RWPE2 (cell line): ENCODE measurements around the gene RANBP9.

Source experiments
- ATAC-seq: fragments of 200-7000 bp; cut with Tn5 transposase; 3 replicates; pipeline ENCODE4 v1.9.1; 2021; ENCODE audit warnings: low read depth
- DNase-seq: peaks from one replicate; pipeline ENCODE4 v3.0.0-alpha.2; 2020; ENCODE audit warnings: low spot score
- H3K27ac ChIP-seq: fragments of 450-650 bp; 2 replicates; pipeline ENCODE4 v1.5.1; 2017; ENCODE audit warnings: mild to moderate bottlenecking; ENCODE audit not compliant: poor library complexity, severe bottlenecking
- H3K27me3 ChIP-seq: fragments of 250-450 bp; sonication (Bioruptor Pico); 2 replicates; pipeline ENCODE4 v1.5.1; 2021; ENCODE audit warnings: mild to moderate bottlenecking, moderate library complexity; ENCODE audit not compliant: insufficient read depth, poor library complexity, severe bottlenecking
- H3K36me3 ChIP-seq: fragments of 250-450 bp; sonication (Bioruptor Pico); 2 replicates; pipeline ENCODE4 v1.5.1; 2020; ENCODE audit warnings: low read depth, mild to moderate bottlenecking, moderate library complexity
- H3K4me1 ChIP-seq: fragments of 250-450 bp; sonication (Bioruptor Pico); 2 replicates; pipeline ENCODE4 v1.5.1; 2021; ENCODE audit warnings: mild to moderate bottlenecking, moderate library complexity; ENCODE audit not compliant: insufficient read depth, poor library complexity, severe bottlenecking
- H3K4me3 ChIP-seq: fragments of 250-450 bp; sonication (Bioruptor Pico); 2 replicates; pipeline ENCODE4 v1.5.1; 2021; ENCODE audit warnings: mild to moderate bottlenecking, moderate library complexity; ENCODE audit not compliant: severe bottlenecking
- H3K9me3 ChIP-seq: fragments of 250-450 bp; sonication (Bioruptor Pico); 2 replicates; pipeline ENCODE4 v1.5.1; 2021; ENCODE audit warnings: mild to moderate bottlenecking, moderate library complexity; ENCODE audit not compliant: severe bottlenecking
- TF ChIP-seq, protein P1 (sequence below): fragments of 450-650 bp; IDR thresholded peaks from one replicate; pipeline ENCODE4 v1.5.1; 2017; ENCODE audit warnings: mild to moderate bottlenecking, moderate library complexity; ENCODE audit not compliant: poor library complexity, severe bottlenecking

The RANBP9 gene

DNA sequence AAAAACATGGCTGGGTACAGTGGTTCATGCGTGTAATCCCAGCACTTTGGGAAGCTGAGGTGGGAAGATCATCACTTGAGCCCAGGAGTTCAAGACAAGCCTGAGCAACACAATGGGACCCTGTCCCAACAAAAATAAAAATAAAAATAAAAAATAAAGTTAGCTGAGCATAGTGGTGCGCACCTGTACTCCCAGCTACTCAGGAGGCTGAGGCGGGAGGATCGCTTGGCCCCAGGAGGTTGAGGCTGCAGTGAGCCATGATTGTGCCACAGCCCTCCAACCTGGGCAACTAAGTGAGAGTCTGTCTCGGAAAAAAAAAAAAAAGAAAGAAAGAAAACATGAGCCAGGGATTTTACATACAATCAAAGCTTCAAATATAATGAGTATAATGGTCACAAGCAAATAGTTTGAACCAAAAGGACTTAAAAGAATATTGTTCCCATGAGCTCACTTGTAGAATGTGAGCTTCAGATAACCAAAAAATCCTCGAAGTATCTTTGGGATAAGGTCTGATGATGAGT is 31.1 kb downstream of the RANBP9 start:
- TF ChIP-seq, protein P1, sequence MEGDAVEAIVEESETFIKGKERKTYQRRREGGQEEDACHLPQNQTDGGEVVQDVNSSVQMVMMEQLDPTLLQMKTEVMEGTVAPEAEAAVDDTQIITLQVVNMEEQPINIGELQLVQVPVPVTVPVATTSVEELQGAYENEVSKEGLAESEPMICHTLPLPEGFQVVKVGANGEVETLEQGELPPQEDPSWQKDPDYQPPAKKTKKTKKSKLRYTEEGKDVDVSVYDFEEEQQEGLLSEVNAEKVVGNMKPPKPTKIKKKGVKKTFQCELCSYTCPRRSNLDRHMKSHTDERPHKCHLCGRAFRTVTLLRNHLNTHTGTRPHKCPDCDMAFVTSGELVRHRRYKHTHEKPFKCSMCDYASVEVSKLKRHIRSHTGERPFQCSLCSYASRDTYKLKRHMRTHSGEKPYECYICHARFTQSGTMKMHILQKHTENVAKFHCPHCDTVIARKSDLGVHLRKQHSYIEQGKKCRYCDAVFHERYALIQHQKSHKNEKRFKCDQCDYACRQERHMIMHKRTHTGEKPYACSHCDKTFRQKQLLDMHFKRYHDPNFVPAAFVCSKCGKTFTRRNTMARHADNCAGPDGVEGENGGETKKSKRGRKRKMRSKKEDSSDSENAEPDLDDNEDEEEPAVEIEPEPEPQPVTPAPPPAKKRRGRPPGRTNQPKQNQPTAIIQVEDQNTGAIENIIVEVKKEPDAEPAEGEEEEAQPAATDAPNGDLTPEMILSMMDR, result no peak
- peaks cover 8% of the 10 kb centered on the region for H3K9me3 ChIP-seq
- ATAC-seq (no peak), DNase-seq (no peak)
- H3K27ac ChIP-seq, result no peak overlapping the region
- no peak overlapping the region for H3K4me3 ChIP-seq
- no peaks in the 10 kb centered on the region for H3K27me3 ChIP-seq
- 0 out of 2 replicates have a peak, but pooled peaks cover 6% of the 10 kb centered on the region for H3K36me3 ChIP-seq
- no peaks in the 10 kb centered on the region for H3K4me1 ChIP-seq

DNA sequence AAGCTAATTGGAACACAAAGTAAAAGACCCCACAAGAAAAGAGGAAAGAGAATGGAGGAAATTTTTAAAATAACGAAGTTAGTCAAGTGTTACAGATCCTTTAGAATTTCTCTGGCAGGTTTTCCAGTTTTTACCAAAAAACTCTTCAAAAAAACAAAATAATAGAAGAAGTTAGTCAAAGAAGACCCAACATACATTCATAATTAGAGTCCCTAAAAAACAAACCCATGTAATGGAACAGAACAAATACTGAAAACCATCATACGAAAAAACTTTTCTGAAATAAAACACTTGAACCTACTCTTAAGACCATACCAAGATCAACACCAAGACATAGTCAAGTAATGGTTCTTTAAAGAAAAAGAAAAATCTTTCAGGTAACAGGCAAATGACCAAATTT is 31.6 kb downstream of the RANBP9 start:
- H3K4me3 ChIP-seq, result no peak overlapping the region

DNA sequence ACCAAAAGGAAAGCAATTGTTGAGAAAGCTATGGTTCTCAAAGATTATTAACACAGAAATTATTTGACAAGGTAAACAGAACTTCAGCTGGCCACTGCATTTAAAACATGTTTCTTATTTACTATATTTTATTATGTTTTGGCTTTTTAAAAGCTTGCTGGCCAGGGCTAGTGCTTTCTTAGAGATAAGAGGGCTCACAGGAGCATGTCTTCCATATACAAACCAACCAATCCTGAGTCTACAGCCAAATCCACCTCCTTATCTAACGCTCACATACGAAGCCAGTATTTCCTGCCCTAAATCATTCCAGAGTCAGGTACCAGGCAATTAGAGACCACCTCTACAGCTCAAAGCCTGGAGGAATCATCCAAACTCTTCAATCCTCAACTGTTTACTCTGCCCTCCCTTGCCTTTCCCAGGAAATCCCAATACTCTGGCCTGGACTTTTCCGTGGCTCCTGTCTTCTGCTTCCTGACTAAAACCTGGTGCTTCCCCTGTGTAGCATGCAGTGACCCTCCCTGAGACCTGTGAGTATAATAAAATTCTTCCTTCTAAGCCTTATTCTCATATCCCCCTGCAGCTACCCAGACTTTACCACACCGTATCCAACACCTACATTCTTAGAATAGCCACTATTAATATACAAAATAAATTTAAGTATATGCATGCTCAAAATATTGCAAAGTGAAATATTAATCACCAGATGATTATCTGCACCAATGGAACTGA is 33.2 kb downstream of the RANBP9 start:
- ATAC-seq, result no peak
- no peak overlapping the region for H3K27ac ChIP-seq

More for the DNA sequence above, 31.6 kb downstream of the RANBP9 start:
- H3K4me1 ChIP-seq, result no peaks in the 10 kb centered on the region
- DNase-seq (no peak), ATAC-seq (no peak)
- no peak overlapping the region for H3K27ac ChIP-seq
- peaks cover 12% of the 10 kb centered on the region for H3K9me3 ChIP-seq
- H3K27me3 ChIP-seq, result no peaks in the 10 kb centered on the region
- 0 out of 2 replicates have a peak, but pooled peaks cover 6% of the 10 kb centered on the region for H3K36me3 ChIP-seq
- TF ChIP-seq, protein P1, result no peak

DNA sequence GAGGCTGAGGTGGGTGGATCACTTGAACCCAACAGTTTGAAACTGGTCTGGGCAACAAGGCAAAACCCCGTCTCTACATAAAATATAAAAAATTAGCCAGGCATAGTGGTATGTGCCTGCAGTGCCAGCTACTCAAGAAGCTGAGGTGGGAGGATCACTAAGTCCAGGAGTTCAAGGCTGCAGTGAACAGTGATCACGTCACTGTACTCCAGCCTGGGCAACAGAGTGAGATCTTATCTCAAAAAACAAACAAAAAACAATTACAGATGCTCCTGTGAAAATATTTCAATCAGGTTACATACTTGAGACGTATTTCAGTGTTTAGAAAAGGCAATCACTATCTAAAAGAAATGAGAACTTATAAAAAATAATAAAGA is 33.8 kb downstream of the RANBP9 start:
- Histone ChIP-seq H3K9me3 (peaks cover 12% of the 10 kb centered on the region), H3K4me3 (no peak overlapping the region), H3K27ac (no peak overlapping the region), H3K4me1 (no peaks in the 10 kb centered on the region), H3K27me3 (no peaks in the 10 kb centered on the region), H3K36me3 (0 out of 2 replicates have a peak, but pooled peaks cover 6% of the 10 kb centered on the region)
- TF ChIP-seq, protein P1, result no peak
- no peak for DNase-seq
- ATAC-seq, result no peak

More for the DNA sequence above, 33.2 kb downstream of the RANBP9 start:
- Histone ChIP-seq H3K27me3 (no peaks in the 10 kb centered on the region), H3K4me3 (no peak overlapping the region), H3K4me1 (no peaks in the 10 kb centered on the region), H3K36me3 (0 out of 2 replicates have a peak, but pooled peaks cover 6% of the 10 kb centered on the region), H3K9me3 (peaks cover 12% of the 10 kb centered on the region)
- TF ChIP-seq, protein P1, result no peak
- DNase-seq, result no peak
